ENCODE measurements around the gene PAGE2B.
"Not testable (repeated sequence)": the region's sequence is repeated elsewhere in the genome, so short reads cannot be mapped to it uniquely, and the experiment has no call there.

PAGE2B gene

DNA sequence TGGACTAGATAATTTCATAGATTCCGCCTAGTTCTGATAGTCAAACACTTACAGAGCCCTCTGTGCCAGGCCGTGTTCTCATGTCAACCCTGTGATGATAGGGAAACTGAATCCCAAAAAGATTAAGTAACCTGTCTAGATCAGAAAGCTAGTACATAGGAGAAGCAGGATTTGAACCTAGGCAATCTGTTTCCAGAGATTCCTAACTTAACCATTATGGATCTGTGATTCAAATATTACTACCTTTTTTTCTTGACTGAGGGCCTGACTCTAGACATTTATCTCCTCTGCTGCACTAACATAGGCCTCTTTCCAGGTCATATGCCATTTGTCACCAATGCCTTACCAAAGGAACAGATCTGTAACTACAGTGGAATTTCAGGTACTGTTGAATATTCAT is 45.5 kb upstream of the PAGE2B start:
- no peaks in the 10 kb centered on the region for H3K27me3 ChIP-seq
- TF ChIP-seq, protein P1, sequence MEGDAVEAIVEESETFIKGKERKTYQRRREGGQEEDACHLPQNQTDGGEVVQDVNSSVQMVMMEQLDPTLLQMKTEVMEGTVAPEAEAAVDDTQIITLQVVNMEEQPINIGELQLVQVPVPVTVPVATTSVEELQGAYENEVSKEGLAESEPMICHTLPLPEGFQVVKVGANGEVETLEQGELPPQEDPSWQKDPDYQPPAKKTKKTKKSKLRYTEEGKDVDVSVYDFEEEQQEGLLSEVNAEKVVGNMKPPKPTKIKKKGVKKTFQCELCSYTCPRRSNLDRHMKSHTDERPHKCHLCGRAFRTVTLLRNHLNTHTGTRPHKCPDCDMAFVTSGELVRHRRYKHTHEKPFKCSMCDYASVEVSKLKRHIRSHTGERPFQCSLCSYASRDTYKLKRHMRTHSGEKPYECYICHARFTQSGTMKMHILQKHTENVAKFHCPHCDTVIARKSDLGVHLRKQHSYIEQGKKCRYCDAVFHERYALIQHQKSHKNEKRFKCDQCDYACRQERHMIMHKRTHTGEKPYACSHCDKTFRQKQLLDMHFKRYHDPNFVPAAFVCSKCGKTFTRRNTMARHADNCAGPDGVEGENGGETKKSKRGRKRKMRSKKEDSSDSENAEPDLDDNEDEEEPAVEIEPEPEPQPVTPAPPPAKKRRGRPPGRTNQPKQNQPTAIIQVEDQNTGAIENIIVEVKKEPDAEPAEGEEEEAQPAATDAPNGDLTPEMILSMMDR (IDR thresholded peaks at IDR 0.05): no peak
- no peaks in the 10 kb centered on the region for H3K4me1 ChIP-seq (ENCODE audit: control insufficient read depth in 1 of 2, insufficient read depth in 1 of 2, low read depth in 1 of 2, low read length in 1 of 2)
- H3K4me3 ChIP-seq (ENCODE audit: low read depth in 1 of 2, low read length in 1 of 2): no peak overlapping the region
- H3K27ac ChIP-seq: no peak overlapping the region
- H3K36me3 ChIP-seq: no peaks in the 10 kb centered on the region
- no peaks in the 10 kb centered on the region for H3K9me3 ChIP-seq

- H3K4me3 ChIP-seq (ENCODE audit: low read depth in 1 of 2, low read length in 1 of 2): no peak within 1 kb of the TSS
- TF ChIP-seq, protein P1 (IDR thresholded peaks at IDR 0.05): no peak
- H3K27me3 ChIP-seq: no peaks in the 10 kb centered on the region
- H3K27ac ChIP-seq: no peak within 1 kb of the TSS
- H3K36me3 ChIP-seq: no peaks in the 10 kb centered on the region
- no peaks in the 10 kb centered on the region for H3K4me1 ChIP-seq (ENCODE audit: control insufficient read depth in 1 of 2, insufficient read depth in 1 of 2, low read depth in 1 of 2, low read length in 1 of 2)
- no peaks in the 10 kb centered on the region for H3K9me3 ChIP-seq
These were observed 44.3 kb upstream of the PAGE2B start, which contains the start of gene ALAS2 for GRCh38 chrX:55030271-55031205. ALAS2 (minus strand) TSS chrX:55030977; CDS start chrX:55026000, 4,977 bp downstream.

DNA sequence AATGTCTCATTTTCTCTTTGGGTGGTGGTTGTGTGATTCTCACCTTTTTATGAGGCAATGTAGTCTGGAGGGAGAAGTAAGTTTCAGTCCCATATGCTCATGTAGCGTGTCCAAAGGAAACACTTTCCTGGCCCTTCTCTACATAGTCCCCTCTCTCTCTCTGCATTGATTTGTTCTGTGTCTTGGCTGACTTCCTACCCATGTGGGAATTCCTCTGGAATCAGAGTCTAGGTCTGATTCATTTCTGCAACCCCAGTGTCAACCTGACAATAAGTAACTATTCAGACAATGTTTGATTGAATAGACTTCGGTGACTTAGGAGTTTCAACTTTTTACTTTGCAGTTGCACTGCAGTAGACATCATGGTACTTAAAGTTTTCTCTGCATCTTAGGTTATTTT is 41.4 kb upstream of the PAGE2B start:
- no peak overlapping the region for H3K4me3 ChIP-seq (ENCODE audit: low read depth in 1 of 2, low read length in 1 of 2)
- H3K9me3 ChIP-seq: no peaks in the 10 kb centered on the region
- no peak overlapping the region for H3K27ac ChIP-seq
- H3K4me1 ChIP-seq (ENCODE audit: control insufficient read depth in 1 of 2, insufficient read depth in 1 of 2, low read depth in 1 of 2, low read length in 1 of 2): no peaks in the 10 kb centered on the region
- no peaks in the 10 kb centered on the region for H3K36me3 ChIP-seq
- TF ChIP-seq, protein P1 (IDR thresholded peaks at IDR 0.05): no peak
- H3K27me3 ChIP-seq: no peaks in the 10 kb centered on the region

DNA sequence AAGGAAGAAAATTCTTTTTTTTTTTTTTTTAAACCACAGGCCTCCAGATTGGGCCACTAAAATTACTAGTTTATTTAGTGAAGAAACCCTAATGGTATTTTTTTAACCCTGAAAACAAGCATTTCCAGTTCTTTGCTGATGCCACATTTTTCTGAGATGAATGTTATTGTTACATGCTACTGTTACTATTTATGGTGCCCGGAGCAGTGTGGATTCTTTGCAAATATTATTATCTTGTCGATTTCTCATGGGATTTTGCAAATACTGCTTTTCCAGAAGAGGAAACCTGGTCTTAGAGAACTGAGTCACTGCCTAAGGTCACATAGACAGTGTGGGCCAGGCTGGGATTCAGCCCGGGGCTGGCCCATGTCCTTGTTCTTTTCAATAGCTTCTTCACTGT is 35.4 kb upstream of the PAGE2B start:
- Histone ChIP-seq H3K27me3 (no peaks in the 10 kb centered on the region), H3K36me3 (no peaks in the 10 kb centered on the region)
- TF ChIP-seq, protein P1 (IDR thresholded peaks at IDR 0.05): no peak

GRCh38 chrX:55041514-55041913 is 33.3 kb upstream of the PAGE2B start:
- TF ChIP-seq, protein P1 (IDR thresholded peaks at IDR 0.05): no peak
- Histone ChIP-seq H3K27me3 (no peaks in the 10 kb centered on the region), H3K36me3 (no peaks in the 10 kb centered on the region), H3K27ac (no peak overlapping the region), H3K9me3 (no peaks in the 10 kb centered on the region), H3K4me3 (ENCODE audit: low read depth in 1 of 2, low read length in 1 of 2) (no peak overlapping the region), H3K4me1 (ENCODE audit: control insufficient read depth in 1 of 2, insufficient read depth in 1 of 2, low read depth in 1 of 2, low read length in 1 of 2) (no peaks in the 10 kb centered on the region)

More for the DNA sequence above, 35.4 kb upstream of the PAGE2B start:
- Histone ChIP-seq H3K27ac (no peak overlapping the region), H3K4me1 (ENCODE audit: control insufficient read depth in 1 of 2, insufficient read depth in 1 of 2, low read depth in 1 of 2, low read length in 1 of 2) (no peaks in the 10 kb centered on the region), H3K9me3 (no peaks in the 10 kb centered on the region), H3K4me3 (ENCODE audit: low read depth in 1 of 2, low read length in 1 of 2) (no peak overlapping the region)

- H3K27ac ChIP-seq; H3K27me3 ChIP-seq; H3K4me3 ChIP-seq (ENCODE audit: low read depth in 1 of 2, low read length in 1 of 2); H3K4me1 ChIP-seq (ENCODE audit: control insufficient read depth in 1 of 2, insufficient read depth in 1 of 2, low read depth in 1 of 2, low read length in 1 of 2); H3K36me3 ChIP-seq; H3K9me3 ChIP-seq: not testable (repeated sequence)
These were observed 24.2 kb upstream of the PAGE2B start for GRCh38 chrX:55050599-55050998.

Data from neutrophil (primary cell).